ENCODE data around the gene CBFB. TPM values are rescaled to one million over a fixed set of nuclear protein-coding genes. Genes with fewer than 3 reads are reported as not detected.

Gene CBFB
- total RNA-seq, 1 experiment from 2014 or later = 76.3 TPM

DNA sequence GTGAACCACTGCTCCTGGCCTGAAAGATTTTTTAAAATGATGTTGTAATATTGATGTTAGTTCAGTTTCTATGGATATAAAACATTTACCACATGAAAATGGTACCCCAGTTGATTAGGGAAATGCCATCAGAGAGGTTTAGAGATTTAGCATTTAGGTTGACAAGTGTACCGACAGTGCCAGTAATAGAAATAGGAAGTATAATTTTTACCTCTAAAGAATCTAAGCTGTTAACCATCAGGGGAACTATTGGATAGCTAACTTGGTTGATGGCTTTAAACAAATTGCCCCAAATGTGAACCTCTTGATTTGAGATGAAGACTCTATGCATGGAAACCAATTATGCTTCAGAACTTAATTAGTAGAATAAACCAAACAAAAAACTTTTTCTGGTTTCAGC lies 6.4 kb downstream of the CBFB start:
- H2AFZ ChIP-seq (ENCODE audit: low read length) = no peak overlapping the region
- H2AK5ac ChIP-seq (ENCODE audit: insufficient read length, low read length) = no peak overlapping the region
- H4K20me1 ChIP-seq (ENCODE audit: control insufficient read depth, insufficient read depth, insufficient read length) = no peaks in the 10 kb centered on the region
- no peak overlapping the region for H3K56ac ChIP-seq (ENCODE audit: insufficient read length, low read depth, low read length)
- no peak for DNase-seq
- no peaks in the 10 kb centered on the region for H3K27me3 Mint-ChIP-seq (ENCODE audit: low read depth)
- H3K4me1 ChIP-seq (ENCODE audit: insufficient read depth, low read length) = no peaks in the 10 kb centered on the region
- no peak overlapping the region for H3K18ac ChIP-seq (ENCODE audit: insufficient read length, low read depth, low read length)
- peaks cover 4% of the 10 kb centered on the region for H3K79me1 ChIP-seq (ENCODE audit: insufficient read depth, low read depth, low read length, poor library complexity, severe bottlenecking)
- no peak overlapping the region for H3K9ac ChIP-seq (ENCODE audit: extremely low read depth, insufficient read length, low read length)
- no peaks in the 10 kb centered on the region for H3K9me3 Mint-ChIP-seq
- peaks cover 11 to 13% of the 10 kb centered on the region in 2 experiments for H3K4me1 Mint-ChIP-seq
- H3K4ac ChIP-seq (ENCODE audit: low read depth, low read length) = no peak overlapping the region
- TF ChIP-seq, protein P1, sequence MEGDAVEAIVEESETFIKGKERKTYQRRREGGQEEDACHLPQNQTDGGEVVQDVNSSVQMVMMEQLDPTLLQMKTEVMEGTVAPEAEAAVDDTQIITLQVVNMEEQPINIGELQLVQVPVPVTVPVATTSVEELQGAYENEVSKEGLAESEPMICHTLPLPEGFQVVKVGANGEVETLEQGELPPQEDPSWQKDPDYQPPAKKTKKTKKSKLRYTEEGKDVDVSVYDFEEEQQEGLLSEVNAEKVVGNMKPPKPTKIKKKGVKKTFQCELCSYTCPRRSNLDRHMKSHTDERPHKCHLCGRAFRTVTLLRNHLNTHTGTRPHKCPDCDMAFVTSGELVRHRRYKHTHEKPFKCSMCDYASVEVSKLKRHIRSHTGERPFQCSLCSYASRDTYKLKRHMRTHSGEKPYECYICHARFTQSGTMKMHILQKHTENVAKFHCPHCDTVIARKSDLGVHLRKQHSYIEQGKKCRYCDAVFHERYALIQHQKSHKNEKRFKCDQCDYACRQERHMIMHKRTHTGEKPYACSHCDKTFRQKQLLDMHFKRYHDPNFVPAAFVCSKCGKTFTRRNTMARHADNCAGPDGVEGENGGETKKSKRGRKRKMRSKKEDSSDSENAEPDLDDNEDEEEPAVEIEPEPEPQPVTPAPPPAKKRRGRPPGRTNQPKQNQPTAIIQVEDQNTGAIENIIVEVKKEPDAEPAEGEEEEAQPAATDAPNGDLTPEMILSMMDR (conservative IDR thresholded peaks at IDR 0.05) = no peak
- H3K14ac ChIP-seq (ENCODE audit: insufficient read depth, low read length) = no peak overlapping the region
- H3K27me3 ChIP-seq (ENCODE audit: insufficient read depth, low read length) = no peaks in the 10 kb centered on the region
- H3K9me3 ChIP-seq (ENCODE audit: control insufficient read depth, low read depth, low read length) = no peaks in the 10 kb centered on the region
- no peak overlapping the region for H3T11ph ChIP-seq (ENCODE audit: low read length)
- 0 out of 7 replicates have a peak overlapping the region, but pooled peaks of 1 of the 3 experiments have one; percentile 55 for H3K27ac Mint-ChIP-seq
- no peak overlapping the region for H3K23ac ChIP-seq (ENCODE audit: insufficient read length, low read depth, low read length)
- no peak overlapping the region for H4K5ac ChIP-seq (ENCODE audit: insufficient read length, low read depth, low read length)
- H3K4me2 ChIP-seq (ENCODE audit: insufficient read depth, insufficient read length, low read length) = no peak overlapping the region
- peaks cover 0 to 46% (median 35%) of the 10 kb centered on the region in 3 experiments; a peak in 5 of 7 replicates for H3K36me3 Mint-ChIP-seq (ENCODE audit: insufficient read depth in 1 of 3, low read depth in 3 of 3)
- no peak overlapping the region for H2BK12ac ChIP-seq (ENCODE audit: insufficient read length, low read depth, low read length)
- H3K4me3 Mint-ChIP-seq = no peak overlapping the region
- H4K91ac ChIP-seq (ENCODE audit: insufficient read length, low read depth, low read length) = no peak overlapping the region
- no peak overlapping the region for H4K8ac ChIP-seq (replicated peaks; ENCODE audit: insufficient read length, low read depth, low read length)
- no peak overlapping the region for H2BK15ac ChIP-seq (ENCODE audit: low read depth, low read length)
- H2BK20ac ChIP-seq (ENCODE audit: low read depth, low read length, poor library complexity, severe bottlenecking) = no peak overlapping the region
- no peak overlapping the region for H2BK5ac ChIP-seq (ENCODE audit: insufficient read length, low read length)
- no peaks in the 10 kb centered on the region for H3K23me2 ChIP-seq (ENCODE audit: insufficient read length, low read depth, low read length, poor library complexity, severe bottlenecking)
- H3K79me2 ChIP-seq (ENCODE audit: insufficient read depth, low read length) = peaks cover 4% of the 10 kb centered on the region; the same call in 1 of the 2 replicates
- H2BK120ac ChIP-seq (ENCODE audit: low read depth, low read length, poor library complexity, severe bottlenecking) = no peak overlapping the region
- no peak overlapping the region for H3K27ac ChIP-seq (ENCODE audit: insufficient read length, low read depth, low read length)
- no CpG with 5 or more reads among the region's 1 CpG for WGBS (ENCODE audit: extremely low coverage, insufficient read length, low lambda C conversion rate)
